Stimulated activated CD8-positive, alpha-beta memory T cell treated with anti-CD3 and anti-CD28 coated beads, Interleukin-7, amount 100 ng/mL, for 4 hours (primary cell): ENCODE data around the gene ZBTB34.

Experiments
- DNase-seq, 2 donors: peaks; one replicate each; pipeline ENCODE4 v3.0.0-alpha.2; 2020; ENCODE audit warnings: low read depth in 2 of 2

The ZBTB34 gene

GRCh38 chr9:126919193-126919592, 58.8 kb downstream of the ZBTB34 start:
- DNase-seq: no peak

- DNase-seq: no peak
Measured at GRCh38 chr9:126925876-126926275, 65.4 kb downstream of the ZBTB34 start.

- DNase-seq: no peak
Measured at GRCh38 chr9:126926364-126926763, 65.9 kb downstream of the ZBTB34 start.

GRCh38 chr9:126927419-126927818, 67.0 kb downstream of the ZBTB34 start:
- DNase-seq: no peak

GRCh38 chr9:126932871-126933321, 72.5 kb downstream of the ZBTB34 start:
- DNase-seq: no peak

- no peak for DNase-seq
Measured at GRCh38 chr9:126933334-126933980, 73.0 kb downstream of the ZBTB34 start.

GRCh38 chr9:126934441-126934840, 74.0 kb downstream of the ZBTB34 start:
- no peak for DNase-seq
